Panc1 (cell line): ENCODE measurements around the gene UGGT2.

Experiments
- CTCF ChIP-seq: fragments of 450-650 bp; IDR thresholded peaks from 2 replicates; pipeline ENCODE4 v1.5.1; 2017; ENCODE audit warnings: mild to moderate bottlenecking
- POLR2AphosphoS5 ChIP-seq: IDR thresholded peaks from 2 replicates; pipeline ENCODE4 v1.6.1; 2012; ENCODE audit warnings: mild to moderate bottlenecking, low read depth, low read length, moderate library complexity
- REST ChIP-seq, 2 experiments: IDR thresholded peaks; 2 replicates each; pipeline ENCODE4 v1.6.1; 2011 to 2012; ENCODE audit warnings: low read depth in 2 of 2, control low read depth in 1 of 2, low read length in 1 of 2, mild to moderate bottlenecking in 1 of 2, moderate library complexity in 1 of 2; ENCODE audit not compliant: insufficient read depth in 1 of 2
- TCF7L2 ChIP-seq: IDR thresholded peaks from 2 replicates; pipeline ENCODE4 v1.6.1; 2011; ENCODE audit warnings: mild to moderate bottlenecking, low read depth, low read length, inconsistent platforms

DNA sequence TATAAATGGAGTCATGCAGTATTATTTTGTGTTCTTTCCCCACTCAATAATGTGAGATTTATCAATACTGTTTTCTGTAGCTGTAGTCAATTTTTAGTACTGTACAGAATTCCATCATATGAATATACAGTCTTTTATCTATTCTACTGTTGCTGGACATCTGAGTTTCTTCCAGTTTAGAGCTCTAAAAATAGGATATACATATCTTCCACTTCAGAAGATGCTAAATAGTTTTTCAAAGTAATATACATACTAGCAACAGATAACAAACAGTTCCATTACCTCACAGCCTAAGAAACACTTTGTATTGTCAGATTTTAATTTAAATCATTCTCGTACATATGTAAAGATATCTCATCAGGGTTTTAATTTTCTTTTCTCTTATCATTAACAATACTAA lies 149.6 kb downstream of the UGGT2 start:
- TF ChIP-seq POLR2AphosphoS5 (no peak), CTCF (no peak), REST (IDR thresholded peaks at IDR 0.05; ENCODE audit: insufficient read depth in 1 of 2, low read depth in 2 of 2, low read length in 1 of 2) (no peak), TCF7L2 (no peak)
